H1 (cell line): Measurements from ENCODE around the gene RIPOR3. TPM values are rescaled to one million over a fixed set of nuclear protein-coding genes. Genes with fewer than 3 reads are reported as not detected.

Source experiments
- CEBPB ChIP-seq: IDR thresholded peaks from 2 replicates; pipeline ENCODE4 v1.6.1; 2012; ENCODE audit warnings: low read depth, low read length
- CHD7 ChIP-seq: fragments of 300-600 bp; sonication (generic); IDR thresholded peaks from 2 replicates; pipeline ENCODE4 v1.7.1; 2012; ENCODE audit warnings: low read length, moderate library complexity, mild to moderate bottlenecking, inconsistent platforms; ENCODE audit not compliant: insufficient replicate concordance
- GABPA ChIP-seq: IDR thresholded peaks from 2 replicates; pipeline ENCODE4 v1.6.1; 2011; ENCODE audit warnings: mild to moderate bottlenecking, low read length, moderate library complexity, borderline replicate concordance; ENCODE audit not compliant: insufficient read depth
- JUN ChIP-seq: IDR thresholded peaks from 2 replicates; pipeline ENCODE4 v1.6.1; 2011; ENCODE audit warnings: low read depth, mild to moderate bottlenecking, improper control_type of control experiment, low read length
- POLR2A ChIP-seq, 2 experiments: IDR thresholded peaks; 1 replicate in 1 of 2; 2 replicates in 1 of 2; pipeline ENCODE4 v1.6.1; 2011; ENCODE audit warnings: low read depth in 2 of 2, low read length in 2 of 2, mild to moderate bottlenecking in 2 of 2; ENCODE audit errors: control extremely low read depth in 1 of 2
- polyA plus RNA-seq, 7 experiments: library from polyadenylated mRNA; depleted of rRNA in 3 of 7; stranded (reverse) in 5 of 7; unstranded in 2 of 7; fragments of >200 nt in 5 of 7; fragments of 200-250 nt in 2 of 7; gene quantifications; 1 replicate in 5 of 7; 2 replicates in 1 of 7; 4 replicates in 1 of 7; pipeline versions ENCODE4 v1.2.1 to v1.2.3, GENCODE V29; 2011 to 2013; ENCODE audit warnings: missing spikeins in 2 of 7, mixed read lengths in 2 of 7
- total RNA-seq: library from RNA; stranded (reverse); fragmentation: NEBNext Ultra II Directional; extraction: Animal tissue kit (Norgen Biotek cat#: 25700); gene quantifications from 2 replicates; pipeline ENCODE4 v1.2.1, GENCODE V29; 2021
- TF ChIP-seq, protein P1 (sequence below), 3 experiments: IDR thresholded peaks; 1 replicate in 2 of 3; 2 replicates in 1 of 3; pipeline versions ENCODE4 v1.5.1 to v1.6.1; 2011; ENCODE audit warnings: low read length in 3 of 3, mild to moderate bottlenecking in 3 of 3, inconsistent platforms in 2 of 3, low read depth in 1 of 3, moderate library complexity in 1 of 3; ENCODE audit not compliant: insufficient read depth in 1 of 3; ENCODE audit errors: control extremely low read depth in 1 of 3

The RIPOR3 gene
- total and polyA plus RNA-seq, 2 of the 8 experiments (the other 6 are each of a cell fraction or from before 2014, with no cell fraction given), result 3.6 to 4.5 TPM

GRCh38 chr20:50636601-50637540 lies 54.5 kb downstream of the RIPOR3 start (continued):
- TF ChIP-seq CHD7, result no peak
- no peak for TF ChIP-seq CEBPB
- no peak for TF ChIP-seq JUN
- TF ChIP-seq GABPA, result no peak
- no peak; a peak in 1 of 3 replicates for TF ChIP-seq POLR2A (IDR thresholded peaks at IDR 0.05; ENCODE audit: control extremely low read depth in 1 of 2, low read depth in 2 of 2, low read length in 2 of 2)
- TF ChIP-seq, protein P1, sequence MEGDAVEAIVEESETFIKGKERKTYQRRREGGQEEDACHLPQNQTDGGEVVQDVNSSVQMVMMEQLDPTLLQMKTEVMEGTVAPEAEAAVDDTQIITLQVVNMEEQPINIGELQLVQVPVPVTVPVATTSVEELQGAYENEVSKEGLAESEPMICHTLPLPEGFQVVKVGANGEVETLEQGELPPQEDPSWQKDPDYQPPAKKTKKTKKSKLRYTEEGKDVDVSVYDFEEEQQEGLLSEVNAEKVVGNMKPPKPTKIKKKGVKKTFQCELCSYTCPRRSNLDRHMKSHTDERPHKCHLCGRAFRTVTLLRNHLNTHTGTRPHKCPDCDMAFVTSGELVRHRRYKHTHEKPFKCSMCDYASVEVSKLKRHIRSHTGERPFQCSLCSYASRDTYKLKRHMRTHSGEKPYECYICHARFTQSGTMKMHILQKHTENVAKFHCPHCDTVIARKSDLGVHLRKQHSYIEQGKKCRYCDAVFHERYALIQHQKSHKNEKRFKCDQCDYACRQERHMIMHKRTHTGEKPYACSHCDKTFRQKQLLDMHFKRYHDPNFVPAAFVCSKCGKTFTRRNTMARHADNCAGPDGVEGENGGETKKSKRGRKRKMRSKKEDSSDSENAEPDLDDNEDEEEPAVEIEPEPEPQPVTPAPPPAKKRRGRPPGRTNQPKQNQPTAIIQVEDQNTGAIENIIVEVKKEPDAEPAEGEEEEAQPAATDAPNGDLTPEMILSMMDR (IDR thresholded peaks at IDR 0.05; ENCODE audit: control extremely low read depth in 1 of 3, insufficient read depth in 1 of 3, low read depth in 1 of 3, low read length in 3 of 3), result no peak
